ENCODE data around the gene CAPN12. TPM values are rescaled to one million over a fixed set of nuclear protein-coding genes. Genes with fewer than 3 reads are reported as not detected.

Gene CAPN12
- total RNA-seq, 2 donors from 2014 or later: 2.3 to 6.0 TPM

- no peak for DNase-seq (ENCODE audit: low spot score)
- WGBS: 97% methylated on average over 15 of the region's 15 CpGs
- intact Hi-C loops (cut with DNase I): no loop called here
Measured at GRCh38 chr19:38741670-38742069, 2.6 kb downstream of the CAPN12 start.

GRCh38 chr19:38740932-38741331 lies 3.3 kb downstream of the CAPN12 start:
- no peak for DNase-seq (ENCODE audit: low spot score)
- Histone ChIP-seq H3K4me1 (replicated peaks) (no peaks in the 10 kb centered on the region), H3K36me3 (no peaks in the 10 kb centered on the region), H3K27me3 (replicated peaks; ENCODE audit: insufficient read depth) (no peaks in the 10 kb centered on the region), H3K4me3 (no peak overlapping the region), H3K27ac (no peak overlapping the region), H3K9me3 (no peaks in the 10 kb centered on the region)
- TF ChIP-seq POLR2A (IDR thresholded peaks at IDR 0.05) (no peak), CTCF (IDR thresholded peaks at IDR 0.05) (no peak), POLR2AphosphoS5 (IDR thresholded peaks at IDR 0.05) (no peak)
- intact Hi-C loops (cut with DNase I): no loop called here
- 94% methylated on average over 2 of the region's 2 CpGs for WGBS

More at GRCh38 chr19:38741670-38742069, 2.6 kb downstream of the CAPN12 start:
- Histone ChIP-seq H3K4me3 (no peak overlapping the region), H3K4me1 (replicated peaks) (no peaks in the 10 kb centered on the region), H3K9me3 (no peaks in the 10 kb centered on the region), H3K27ac (no peak overlapping the region), H3K27me3 (replicated peaks; ENCODE audit: insufficient read depth) (no peaks in the 10 kb centered on the region), H3K36me3 (no peaks in the 10 kb centered on the region)
- TF ChIP-seq POLR2A (IDR thresholded peaks at IDR 0.05) (no peak), POLR2AphosphoS5 (IDR thresholded peaks at IDR 0.05) (no peak), CTCF (IDR thresholded peaks at IDR 0.05) (no peak)

GRCh38 chr19:38740257-38740592 lies 4.0 kb downstream of the CAPN12 start:
- TF ChIP-seq CTCF (IDR thresholded peaks at IDR 0.05) (no peak), POLR2AphosphoS5 (IDR thresholded peaks at IDR 0.05) (no peak), POLR2A (IDR thresholded peaks at IDR 0.05) (no peak)
- Histone ChIP-seq H3K4me1 (replicated peaks) (no peaks in the 10 kb centered on the region), H3K27me3 (replicated peaks; ENCODE audit: insufficient read depth) (no peaks in the 10 kb centered on the region), H3K36me3 (no peaks in the 10 kb centered on the region), H3K27ac (no peak overlapping the region), H3K9me3 (no peaks in the 10 kb centered on the region), H3K4me3 (no peak overlapping the region)
- intact Hi-C loops (cut with DNase I): no loop called here
- 93% methylated on average over 9 of the region's 9 CpGs for WGBS
- DNase-seq (ENCODE audit: low spot score): no peak

- Histone ChIP-seq H3K27ac (no peak overlapping the region), H3K4me1 (replicated peaks) (no peaks in the 10 kb centered on the region), H3K27me3 (replicated peaks; ENCODE audit: insufficient read depth) (no peaks in the 10 kb centered on the region), H3K9me3 (no peaks in the 10 kb centered on the region), H3K4me3 (no peak overlapping the region), H3K36me3 (no peaks in the 10 kb centered on the region)
- WGBS: 80% methylated on average over 15 of the region's 16 CpGs
- DNase-seq (ENCODE audit: low spot score): no peak
- TF ChIP-seq CTCF (IDR thresholded peaks at IDR 0.05) (no peak), POLR2A (IDR thresholded peaks at IDR 0.05) (no peak), POLR2AphosphoS5 (IDR thresholded peaks at IDR 0.05) (no peak)
- intact Hi-C loops (cut with DNase I): loop anchor here (10.0 kb wide), 1 partner anchor 195 kb away; the partner anchor contains the start of genes MRPS12 and SARS2
Measured at GRCh38 chr19:38739440-38740256, 4.6 kb downstream of the CAPN12 start.

All from prostate gland (tissue), 2 donors.